Naive B cell (primary cell): ENCODE data around the gene CHRNG. TPM values are rescaled to one million over a fixed set of nuclear protein-coding genes. Genes with fewer than 3 reads are reported as not detected.

Experiments
- ATAC-seq, 2 donors: fragments of 150-1000 bp; cut with Tn5 transposase; 2 replicates each; pipeline ENCODE4 v1.10.0; 2021; ENCODE audit warnings: low read depth in 2 of 2, mild to moderate bottlenecking in 2 of 2, moderate library complexity in 2 of 2
- DNase-seq: peaks from one replicate; pipeline ENCODE4 v3.0.0; 2022
- H3K27ac Mint-ChIP-seq, 6 donors: one replicate each; pipeline ENCODE4 v1.8.0; 2020 to 2022; ENCODE audit warnings: mild to moderate bottlenecking in 6 of 6, mixed read lengths in 6 of 6, moderate library complexity in 5 of 6, inconsistent platforms in 2 of 6
- H3K27me3 Mint-ChIP-seq, 3 donors: one replicate each; pipeline ENCODE4 v1.8.0; 2021 to 2022; ENCODE audit warnings: mixed read lengths in 3 of 3, mild to moderate bottlenecking in 1 of 3
- H3K36me3 Mint-ChIP-seq, 2 donors: one replicate each; pipeline ENCODE4 v1.8.0; 2020 to 2022; ENCODE audit warnings: mixed read lengths in 2 of 2, inconsistent platforms in 1 of 2, mild to moderate bottlenecking in 1 of 2
- H3K4me1 Mint-ChIP-seq, 3 donors: one replicate each; pipeline ENCODE4 v1.8.0; 2020 to 2022; ENCODE audit warnings: mixed read lengths in 3 of 3, inconsistent platforms in 1 of 3, mild to moderate bottlenecking in 1 of 3, moderate library complexity in 1 of 3
- H3K4me3 Mint-ChIP-seq, 8 donors: one replicate each; pipeline ENCODE4 v1.8.0; 2020 to 2022; ENCODE audit warnings: mild to moderate bottlenecking in 8 of 8, mixed read lengths in 8 of 8, moderate library complexity in 8 of 8, inconsistent platforms in 2 of 8
- H3K9me3 Mint-ChIP-seq, 7 donors: one replicate each; pipeline ENCODE4 v1.8.0; 2020 to 2022; ENCODE audit warnings: mixed read lengths in 7 of 7, mild to moderate bottlenecking in 5 of 7, inconsistent platforms in 2 of 7, moderate library complexity in 1 of 7
- polyA plus RNA-seq, 6 donors: library from polyadenylated mRNA; unstranded; fragments of 300-500 nt; fragmentation: Illumina TruSeq; gene quantifications; one replicate each; pipeline ENCODE4 v1.2.3, GENCODE V29; 2021; ENCODE audit warnings: low read depth in 6 of 6

Gene CHRNG
- polyA plus RNA-seq, 6 donors from 2014 or later: not detected

GRCh38 chr2:232571026-232571474, 31.6 kb downstream of the CHRNG start:
- H3K27ac Mint-ChIP-seq: no peak overlapping the region

GRCh38 chr2:232573042-232573441, 33.5 kb downstream of the CHRNG start:
- Mint-ChIP-seq H3K4me3 (no peak overlapping the region), H3K9me3 (no peaks in the 10 kb centered on the region), H3K4me1 (no peaks in the 10 kb centered on the region), H3K27me3 (no peaks in the 10 kb centered on the region), H3K27ac (no peak overlapping the region), H3K36me3 (peaks cover 19 to 39% of the 10 kb centered on the region in 2 donors)
- DNase-seq (no peak), ATAC-seq (no peak)

More at GRCh38 chr2:232571026-232571474, 31.6 kb downstream of the CHRNG start:
- H3K27me3 Mint-ChIP-seq: no peaks in the 10 kb centered on the region
- no peak for ATAC-seq
- no peak overlapping the region for H3K4me3 Mint-ChIP-seq
- peaks cover 32 to 43% of the 10 kb centered on the region in 2 donors for H3K36me3 Mint-ChIP-seq
- H3K4me1 Mint-ChIP-seq: no peaks in the 10 kb centered on the region
- no peaks in the 10 kb centered on the region for H3K9me3 Mint-ChIP-seq
- DNase-seq: no peak

GRCh38 chr2:232573771-232574435, 34.4 kb downstream of the CHRNG start:
- Mint-ChIP-seq H3K9me3 (no peaks in the 10 kb centered on the region), H3K36me3 (peaks cover 11 to 30% of the 10 kb centered on the region in 2 donors), H3K27ac (peak overlapping the region in 2 of 6 donors; percentile 21 to 89), H3K4me1 (no peaks in the 10 kb centered on the region), H3K27me3 (no peaks in the 10 kb centered on the region), H3K4me3 (no peak overlapping the region)
- no peak for ATAC-seq
- DNase-seq: no peak

- no peaks in the 10 kb centered on the region for H3K4me1 Mint-ChIP-seq
- no peak overlapping the region for H3K27ac Mint-ChIP-seq
- peaks cover 2 to 21% of the 10 kb centered on the region in 2 donors for H3K36me3 Mint-ChIP-seq
- DNase-seq: no peak
- no peak for ATAC-seq
- no peaks in the 10 kb centered on the region for H3K9me3 Mint-ChIP-seq
- H3K27me3 Mint-ChIP-seq: no peaks in the 10 kb centered on the region
- no peak overlapping the region for H3K4me3 Mint-ChIP-seq
Measured at GRCh38 chr2:232574674-232575403, 35.3 kb downstream of the CHRNG start.

GRCh38 chr2:232575404-232575746, 35.9 kb downstream of the CHRNG start:
- H3K4me1 Mint-ChIP-seq: no peaks in the 10 kb centered on the region
- no peak overlapping the region for H3K4me3 Mint-ChIP-seq
- peak overlapping the region in 1 of 6 donors; percentile 26 for H3K27ac Mint-ChIP-seq
- no peaks in the 10 kb centered on the region for H3K27me3 Mint-ChIP-seq
- no peaks in the 10 kb centered on the region for H3K9me3 Mint-ChIP-seq
- H3K36me3 Mint-ChIP-seq: peaks cover 0 to 20% of the 10 kb centered on the region in 2 donors
- DNase-seq: no peak
- ATAC-seq: no peak

- DNase-seq: no peak
- no peak for ATAC-seq
Measured at GRCh38 chr2:232576995-232577394, 37.5 kb downstream of the CHRNG start.

GRCh38 chr2:232577841-232578240, 38.3 kb downstream of the CHRNG start:
- DNase-seq (no peak), ATAC-seq (no peak)
- Mint-ChIP-seq H3K9me3 (no peaks in the 10 kb centered on the region), H3K27me3 (no peaks in the 10 kb centered on the region), H3K4me3 (no peak overlapping the region), H3K36me3 (peaks cover 19 to 41% of the 10 kb centered on the region in 2 donors), H3K27ac (no peak overlapping the region), H3K4me1 (no peaks in the 10 kb centered on the region)

More at GRCh38 chr2:232576995-232577394, 37.5 kb downstream of the CHRNG start:
- H3K4me3 Mint-ChIP-seq: no peak overlapping the region
- H3K27ac Mint-ChIP-seq: peak overlapping the region in 1 of 6 donors; percentile 22
- peaks cover 10 to 33% of the 10 kb centered on the region in 2 donors for H3K36me3 Mint-ChIP-seq
- no peaks in the 10 kb centered on the region for H3K27me3 Mint-ChIP-seq
- H3K4me1 Mint-ChIP-seq: no peaks in the 10 kb centered on the region
- no peaks in the 10 kb centered on the region for H3K9me3 Mint-ChIP-seq

- Mint-ChIP-seq H3K9me3 (peaks cover 0 to 1% (median 0%) of the 10 kb centered on the region in 7 donors), H3K27ac (no peak overlapping the region), H3K36me3 (peaks cover 24 to 44% of the 10 kb centered on the region in 2 donors), H3K4me1 (no peaks in the 10 kb centered on the region), H3K27me3 (no peaks in the 10 kb centered on the region), H3K4me3 (no peak overlapping the region)
- ATAC-seq (no peak), DNase-seq (no peak)
Measured at GRCh38 chr2:232578626-232579025, 39.1 kb downstream of the CHRNG start.

- H3K9me3 Mint-ChIP-seq: peaks cover 0 to 1% (median 0%) of the 10 kb centered on the region in 7 donors
- H3K4me3 Mint-ChIP-seq: no peak overlapping the region
- DNase-seq: no peak
- no peak for ATAC-seq
- peak overlapping the region in 1 of 6 donors; percentile 76 for H3K27ac Mint-ChIP-seq
- peaks cover 29 to 33% of the 10 kb centered on the region in 2 donors for H3K36me3 Mint-ChIP-seq
- no peaks in the 10 kb centered on the region for H3K4me1 Mint-ChIP-seq
- H3K27me3 Mint-ChIP-seq: no peaks in the 10 kb centered on the region
Measured at GRCh38 chr2:232580648-232580981, 41.1 kb downstream of the CHRNG start.

GRCh38 chr2:232581725-232582124, 42.2 kb downstream of the CHRNG start:
- no peaks in the 10 kb centered on the region for H3K27me3 Mint-ChIP-seq
- no peak overlapping the region for H3K4me3 Mint-ChIP-seq
- no peaks in the 10 kb centered on the region for H3K4me1 Mint-ChIP-seq
- peaks cover 29 to 33% of the 10 kb centered on the region in 2 donors for H3K36me3 Mint-ChIP-seq
- DNase-seq (no peak), ATAC-seq (no peak)
- H3K27ac Mint-ChIP-seq: peak overlapping the region in 1 of 6 donors; percentile 15
- peaks cover 0 to 1% (median 0%) of the 10 kb centered on the region in 7 donors for H3K9me3 Mint-ChIP-seq

- Mint-ChIP-seq H3K36me3 (peaks cover 29 to 33% of the 10 kb centered on the region in 2 donors), H3K27me3 (no peaks in the 10 kb centered on the region), H3K9me3 (peaks cover 0 to 1% (median 0%) of the 10 kb centered on the region in 7 donors), H3K27ac (peak overlapping the region in 1 of 6 donors; percentile 50), H3K4me1 (no peaks in the 10 kb centered on the region), H3K4me3 (no peak overlapping the region)
- DNase-seq (no peak), ATAC-seq (no peak)
Measured at GRCh38 chr2:232584238-232584637, 44.7 kb downstream of the CHRNG start.

- Mint-ChIP-seq H3K4me3 (no peak overlapping the region), H3K27me3 (no peaks in the 10 kb centered on the region), H3K4me1 (no peaks in the 10 kb centered on the region), H3K27ac (peak overlapping the region in 1 of 6 donors; percentile 33), H3K9me3 (peaks cover 0 to 1% (median 0%) of the 10 kb centered on the region in 7 donors), H3K36me3 (peaks cover 16 to 23% of the 10 kb centered on the region in 2 donors)
- DNase-seq (no peak), ATAC-seq (no peak)
Measured at GRCh38 chr2:232586943-232587505, 47.5 kb downstream of the CHRNG start.

GRCh38 chr2:232587512-232587911, 48.0 kb downstream of the CHRNG start:
- Mint-ChIP-seq H3K36me3 (peaks cover 11 to 18% of the 10 kb centered on the region in 2 donors), H3K4me3 (no peak overlapping the region), H3K4me1 (no peaks in the 10 kb centered on the region), H3K27me3 (no peaks in the 10 kb centered on the region), H3K27ac (peak overlapping the region in 1 of 6 donors; percentile 67), H3K9me3 (peaks cover 0 to 1% (median 0%) of the 10 kb centered on the region in 7 donors)
- DNase-seq (no peak), ATAC-seq (no peak)

- Mint-ChIP-seq H3K36me3 (peaks cover 6 to 13% of the 10 kb centered on the region in 2 donors), H3K4me3 (no peak overlapping the region), H3K4me1 (no peaks in the 10 kb centered on the region), H3K27ac (no peak overlapping the region), H3K9me3 (peaks cover 0 to 1% (median 0%) of the 10 kb centered on the region in 7 donors), H3K27me3 (no peaks in the 10 kb centered on the region)
- DNase-seq: no peak
- no peak for ATAC-seq
Measured at GRCh38 chr2:232588031-232588430, 48.5 kb downstream of the CHRNG start.
